K562 (cell line): ENCODE measurements around the gene KIAA0040. TPM values are rescaled to one million over a fixed set of nuclear protein-coding genes. Genes with fewer than 3 reads are reported as not detected.

Experiments used
- ATAC-seq: fragments of 200-7000 bp; cut with Tn5 transposase; 3 replicates; pipeline ENCODE4 v1.9.1; 2020; ENCODE audit warnings: moderate library complexity
- BruUV-seq: library from RNA; stranded (reverse); fragments of 400-500 nt; replicated peaks from 2 replicates; lab custom pipeline; 2021; lab: Mats Ljungman, UMichigan
- CTCF ChIA-PET: fragments of 300-600 bp; formaldehyde crosslinking; extraction: SDS; loops from one replicate; lab custom pipeline; 2021; ENCODE audit warnings: low intra/inter-chr PET ratio; lab: Yijun Ruan, JAX
- POLR2A ChIA-PET: fragments of 300-600, 350-650 bp; sonication (Branson Sonifier 250); formaldehyde crosslinking; extraction: SDS; loops from one replicate; lab custom pipeline; 2021; ENCODE audit warnings: antibody characterized with exemption, inconsistent platforms; lab: Yijun Ruan, JAX
- DNase-seq, 4 experiments: peaks; one replicate each; pipeline versions ENCODE4 v3.0.0 to v3.0.0-alpha.2; 2011 to 2018; ENCODE audit warnings: low spot score in 3 of 4, mixed read lengths in 3 of 4; ENCODE audit errors: extremely low read depth in 1 of 4
- FAIRE-seq: peaks from 2 replicates; lab custom pipeline; 2011; peaks lifted over from hg19 to GRCh38; lab: Jason Lieb, UNC
- H2AFZ ChIP-seq: 2 replicates; pipeline ENCODE4 v1.6.0; 2011; ENCODE audit warnings: low read depth, low read length, control low read depth, inconsistent platforms
- H3K27ac ChIP-seq: fragments of 200-600 bp; 3 replicates; pipeline ENCODE4 v1.8.0; 2011; ENCODE audit warnings: low read depth, mild to moderate bottlenecking, control low read depth, inconsistent platforms, low read length, moderate library complexity, mixed read lengths; ENCODE audit errors: extremely low read depth
- H3K27me3 ChIP-seq, 2 experiments: fragments of 300-600 bp in 1 of 2; 2 replicates in 1 of 2; 3 replicates in 1 of 2; pipeline versions ENCODE4 v1.6.0 to v1.8.0; 2011; ENCODE audit warnings: inconsistent platforms in 2 of 2, low read length in 2 of 2, mild to moderate bottlenecking in 1 of 2, mixed read lengths in 1 of 2, moderate library complexity in 1 of 2; ENCODE audit not compliant: control insufficient read depth in 2 of 2, insufficient read depth in 2 of 2
- H3K36me3 ChIP-seq: fragments of 300-600 bp; 3 replicates; pipeline ENCODE4 v1.8.0; 2011; ENCODE audit warnings: mild to moderate bottlenecking, low read length, inconsistent platforms; ENCODE audit not compliant: control insufficient read depth, insufficient read depth
- H3K4me1 ChIP-seq, 2 experiments: fragments of 200-600 bp in 1 of 2; replicated peaks in 1 of 2; 2 replicates in 1 of 2; 3 replicates in 1 of 2; pipeline versions ENCODE4 v1.5.1 to v1.8.0; 2011; ENCODE audit warnings: inconsistent platforms in 2 of 2, low read length in 2 of 2, mild to moderate bottlenecking in 1 of 2, mixed read lengths in 1 of 2, moderate library complexity in 1 of 2; ENCODE audit not compliant: control insufficient read depth in 2 of 2, insufficient read depth in 2 of 2
- H3K4me2 ChIP-seq: 2 replicates; pipeline ENCODE4 v1.6.1; 2011; ENCODE audit warnings: low read length, control low read depth, inconsistent platforms, mixed read lengths; ENCODE audit not compliant: insufficient read depth
- H3K4me3 ChIP-seq: fragments of 200-600 bp; sonication (generic), shearing (Covaris generic); 2 replicates; pipeline ENCODE4 v1.5.1; 2016; ENCODE audit warnings: control low read depth, inconsistent platforms
- H3K79me2 ChIP-seq: fragments of 200-600 bp; 3 replicates; pipeline ENCODE4 v1.8.0; 2011; ENCODE audit warnings: low read length, inconsistent platforms; ENCODE audit not compliant: control insufficient read depth, insufficient read depth
- H3K9ac ChIP-seq, 2 experiments: 2 replicates each; pipeline versions ENCODE4 v1.6.0 to v1.6.1; 2011; ENCODE audit warnings: low read depth in 2 of 2, low read length in 2 of 2, control low read depth in 1 of 2, inconsistent platforms in 1 of 2, mild to moderate bottlenecking in 1 of 2, mixed read lengths in 1 of 2; ENCODE audit not compliant: insufficient read depth in 1 of 2
- H3K9me1 ChIP-seq: one replicate; pipeline ENCODE4 v1.6.0; 2011; ENCODE audit warnings: inconsistent platforms, mild to moderate bottlenecking, low read length, moderate library complexity; ENCODE audit not compliant: control insufficient read depth, insufficient read depth
- H3K9me3 ChIP-seq: replicated peaks from 2 replicates; pipeline ENCODE4 v1.5.1; 2011; ENCODE audit warnings: low read depth, low read length, inconsistent platforms; ENCODE audit not compliant: control insufficient read depth, insufficient read depth
- H4K20me1 ChIP-seq: replicated peaks from 2 replicates; pipeline ENCODE4 v1.6.1; 2011; ENCODE audit warnings: low read length, inconsistent platforms, mixed read lengths; ENCODE audit not compliant: control insufficient read depth, insufficient read depth
- CEBPB ChIP-seq: fragments of 450-650 bp; IDR thresholded peaks from 2 replicates; pipeline ENCODE4 v1.6.1; 2016; ENCODE audit warnings: missing genetic modification characterization, missing compliant biosample characterization
- CEBPG ChIP-seq, 3 experiments: fragments of 200-800 bp in 1 of 3; sonication (Bioruptor generic) in 1 of 3; sonication (generic) in 1 of 3; formaldehyde crosslinking in 1 of 3; IDR thresholded peaks in 2 of 3; conservative IDR thresholded peaks in 1 of 3; 2 replicates each; pipeline versions ENCODE4 v1.6.1 to v1.8.0; 2016 to 2022; ENCODE audit warnings: missing compliant biosample characterization in 2 of 3, missing genetic modification characterization in 2 of 3, mild to moderate bottlenecking in 1 of 3, missing genetic modification reagents in 1 of 3
- KAT7 ChIP-seq: sonication (generic); formaldehyde crosslinking; IDR thresholded peaks from 2 replicates; pipeline ENCODE4 v1.8.0; 2022; ENCODE audit warnings: missing genetic modification reagents, mild to moderate bottlenecking, borderline replicate concordance
- MEIS2 ChIP-seq: fragments of 450-650 bp; IDR thresholded peaks from 2 replicates; pipeline ENCODE4 v1.6.1; 2014; ENCODE audit warnings: mild to moderate bottlenecking; ENCODE audit not compliant: partially characterized antibody
- NFE2L1 ChIP-seq: fragments of 450-650 bp; IDR thresholded peaks from 2 replicates; pipeline ENCODE4 v1.6.1; 2016; ENCODE audit warnings: missing genetic modification characterization, low read depth, mild to moderate bottlenecking, missing compliant biosample characterization, moderate library complexity, borderline replicate concordance
- STAT5B ChIP-seq: fragments of 250-450 bp; sonication (Bioruptor Pico); IDR thresholded peaks from 2 replicates; pipeline ENCODE4 v1.8.0; 2021; ENCODE audit warnings: mild to moderate bottlenecking, inconsistent platforms
- TEAD4 ChIP-seq, 2 experiments: sonication (generic) in 1 of 2; formaldehyde crosslinking in 1 of 2; IDR thresholded peaks; 2 replicates each; pipeline versions ENCODE4 v1.6.1 to v1.8.0; 2012 to 2022; ENCODE audit warnings: borderline replicate concordance in 1 of 2, inconsistent platforms in 1 of 2, low read length in 1 of 2, mild to moderate bottlenecking in 1 of 2, missing genetic modification reagents in 1 of 2
- TRIM24 ChIP-seq, 2 experiments: fragments of 450-650 bp; IDR thresholded peaks; 2 replicates each; pipeline ENCODE4 v1.6.1; 2016
- ZNF23 ChIP-seq: fragments of 250-450 bp; sonication (Bioruptor Pico); IDR thresholded peaks from 2 replicates; pipeline ENCODE4 v1.4.0; 2020; ENCODE audit warnings: mild to moderate bottlenecking
- WGBS: fragments of 100-300 bp; shearing (Covaris generic); methylation state at CpG from one replicate; pipeline ENCODE4 v1.1.6; 2016; ENCODE audit warnings: low coverage, mixed read lengths; ENCODE audit not compliant: insufficient coverage; ENCODE audit errors: missing lambda C conversion rate; 5-methylcytosine and 5-hydroxymethylcytosine counted together
- in situ Hi-C: fragments of 300-500 bp; cut with MboI; formaldehyde crosslinking; loops from 4 replicates; pipeline ENCODE4 v1.15.0; 2018; ENCODE audit warnings: inconsistent platforms, mixed read lengths
- intact Hi-C: fragments of 100-400 bp; cut with micrococcal nuclease; formaldehyde crosslinking; loops from 2 replicates; pipeline ENCODE4 v1.14.2; 2022
- polyA plus RNA-seq, 8 experiments: library from polyadenylated mRNA; depleted of rRNA in 4 of 8; stranded (reverse) in 5 of 8; unstranded in 3 of 8; fragments of >200 nt; fragmentation: Nextera tagmentation in 2 of 8; fragmentation: Illumina TruSeq in 1 of 8; extraction: Ambion mirVana in 2 of 8; extraction: Trizol in 1 of 8; gene quantifications; 2 replicates each; pipeline versions ENCODE4 v1.2.1 to v1.2.3, GENCODE V29; 2011 to 2014; ENCODE audit warnings: inconsistent platforms in 1 of 8, missing spikeins in 1 of 8
- total RNA-seq, 7 experiments: library from RNA; depleted of rRNA in 6 of 7; stranded (reverse); fragments of >200 nt in 6 of 7; fragmentation: Illumina TruSeq in 2 of 7; extraction: Trizol in 2 of 7; gene quantifications; 2 replicates each; pipeline versions ENCODE4 v1.2.1 to v1.2.3, GENCODE V29; 2011 to 2021; ENCODE audit warnings: low replicate concordance in 1 of 7

KIAA0040 gene
- total and polyA plus RNA-seq, 9 of the 15 experiments (the other 6 are each of a cell fraction or from before 2014, with no cell fraction given) = 3.4 to 13.6 (median 7.1) TPM

GRCh38 chr1:175185903-175186302, 6.7 kb downstream of the KIAA0040 start:
- intact Hi-C loops = no loop called here
- 56% methylated on average over 1 of the region's 1 CpG for WGBS
- H3K9me3 ChIP-seq = no peaks in the 10 kb centered on the region
- POLR2A ChIA-PET = interaction anchor here (1.2 to 3.5 kb wide), 2 partner anchors 8 to 27 kb away, joined by 3 to 24 read pairs; no protein-coding TSS in a partner anchor
- no peaks in the 10 kb centered on the region for H3K27me3 ChIP-seq
- H2AFZ ChIP-seq = no peak overlapping the region
- no peak for ATAC-seq
- no peak overlapping the region for H3K9ac ChIP-seq
- peaks cover 2% of the 10 kb centered on the region for H3K9me1 ChIP-seq
- H3K27ac ChIP-seq = no peak overlapping the region
- CTCF ChIA-PET = interaction anchor here (0.6 kb wide), 1 partner anchor 1711 kb away, joined by 4 read pairs; no protein-coding TSS in a partner anchor
- TF ChIP-seq STAT5B (CRISPR knock-in tag) (no peak), MEIS2 (no peak), TEAD4 (IDR thresholded peaks at IDR 0.05; ENCODE audit: low read length) (no peak), TEAD4 (CRISPR knock-in tag; IDR thresholded peaks at IDR 0.05; ENCODE audit: borderline replicate concordance) (no peak), TRIM24 (IDR thresholded peaks at IDR 0.05) (no peak), NFE2L1 (tag) (no peak), CEBPG (CRISPR knock-in tag; IDR thresholded peaks at IDR 0.05) (no peak), CEBPG (tag; conservative IDR thresholded peaks at IDR 0.05 in 1 of 2, IDR thresholded peaks at IDR 0.05 in 1 of 2) (peak; percentile 55 to 95; a peak in 3 of 4 replicates), ZNF23 (CRISPR knock-in tag) (no peak), CEBPB (peak; percentile 91), KAT7 (CRISPR knock-in tag) (no peak)
- in situ Hi-C loops = no loop called here
- no peak overlapping the region for H3K4me2 ChIP-seq
- no peak overlapping the region for H3K4me3 ChIP-seq
- no TSS peak for BruUV-seq
- H4K20me1 ChIP-seq = no peaks in the 10 kb centered on the region; the same call in 1 of the 2 replicates
- H3K36me3 ChIP-seq = no peaks in the 10 kb centered on the region
- peaks cover 17 to 42% of the 10 kb centered on the region in 2 experiments; a peak in 4 of 5 replicates for H3K4me1 ChIP-seq
- no peaks in the 10 kb centered on the region for H3K79me2 ChIP-seq
- no peak for DNase-seq
- no peak for FAIRE-seq
